GM12801 (cell line): ENCODE measurements around the gene MYO1C.

Experiments
- CTCF ChIP-seq: IDR thresholded peaks from one replicate; pipeline ENCODE4 v1.5.1; 2011; ENCODE audit warnings: control low read depth; ENCODE audit not compliant: insufficient read length; ENCODE audit errors: extremely low read depth

Gene MYO1C

GRCh38 chr17:1475321-1475854 is 17.1 kb downstream of the MYO1C start:
- TF ChIP-seq CTCF = no peak

GRCh38 chr17:1474402-1475189 is 17.9 kb downstream of the MYO1C start:
- no peak for TF ChIP-seq CTCF

- TF ChIP-seq CTCF = no peak
These were observed 18.6 kb downstream of the MYO1C start for GRCh38 chr17:1473841-1474240.

- TF ChIP-seq CTCF = no peak
These were observed 19.3 kb downstream of the MYO1C start for GRCh38 chr17:1473170-1473569.

- no peak for TF ChIP-seq CTCF
These were observed 20.3 kb downstream of the MYO1C start for GRCh38 chr17:1471911-1472821.

GRCh38 chr17:1471490-1471889 is 21.0 kb downstream of the MYO1C start:
- no peak for TF ChIP-seq CTCF

- no peak for TF ChIP-seq CTCF
These were observed 21.6 kb downstream of the MYO1C start for GRCh38 chr17:1470755-1471462.
